OCI-LY1 (cell line): Measurements from ENCODE around the gene KIAA1586.
"Not testable (repeated sequence)": the region's sequence is repeated elsewhere in the genome, so short reads cannot be mapped to it uniquely, and the experiment has no call there.

ENCODE experiments used
- H2AFZ ChIP-seq: fragments of 200-600 bp; sonication (generic), shearing (Covaris generic); 2 replicates; pipeline ENCODE4 v1.6.0; 2014; ENCODE audit warnings: antibody characterized with exemption, mild to moderate bottlenecking, low read length
- H3F3A ChIP-seq: fragments of 200-600 bp; sonication (generic), shearing (Covaris generic); 2 replicates; pipeline ENCODE4 v1.6.0; 2014; ENCODE audit warnings: mild to moderate bottlenecking, antibody characterized with exemption, low read length, moderate library complexity; ENCODE audit not compliant: insufficient read depth
- H3K27ac ChIP-seq: fragments of 200-600 bp; sonication (generic); 2 replicates; pipeline ENCODE4 v1.5.1; 2014; ENCODE audit warnings: low read length, mixed run types, mild to moderate bottlenecking, low read depth; ENCODE audit not compliant: poor library complexity, severe bottlenecking
- H3K27me3 ChIP-seq: fragments of 200-600 bp; sonication (generic); 2 replicates; pipeline ENCODE4 v1.6.0; 2014; ENCODE audit warnings: antibody characterized with exemption, mild to moderate bottlenecking, low read length, moderate library complexity; ENCODE audit not compliant: insufficient read depth
- H3K36me3 ChIP-seq: fragments of 200-600 bp; sonication (generic); 2 replicates; pipeline ENCODE4 v1.6.1; 2014; ENCODE audit warnings: mild to moderate bottlenecking, antibody characterized with exemption, low read length, moderate library complexity, mixed read lengths; ENCODE audit not compliant: insufficient read depth
- H3K4me1 ChIP-seq: fragments of 200-600 bp; sonication (generic); 2 replicates; pipeline ENCODE4 v1.5.1; 2014; ENCODE audit warnings: mild to moderate bottlenecking, low read length, moderate library complexity; ENCODE audit not compliant: insufficient read depth, severe bottlenecking
- H3K4me2 ChIP-seq: fragments of 200-600 bp; sonication (generic), shearing (Covaris generic); 2 replicates; pipeline ENCODE4 v1.6.1; 2014; ENCODE audit warnings: low read length
- H3K4me3 ChIP-seq: fragments of 200-600 bp; sonication (generic); 2 replicates; pipeline ENCODE4 v1.5.1; 2014; ENCODE audit warnings: low read length, low read depth, mild to moderate bottlenecking, mixed read lengths; ENCODE audit not compliant: poor library complexity, severe bottlenecking
- H3K79me2 ChIP-seq: fragments of 200-600 bp; shearing (Covaris generic); 2 replicates; pipeline ENCODE4 v1.6.1; 2016; ENCODE audit warnings: mixed run types, low read length, mixed read lengths; ENCODE audit not compliant: insufficient read depth
- H3K9ac ChIP-seq: fragments of 200-600 bp; sonication (generic), shearing (Covaris generic); 2 replicates; pipeline ENCODE4 v1.6.1; 2014; ENCODE audit warnings: mild to moderate bottlenecking, low read length, mixed read lengths
- H3K9me2 ChIP-seq: fragments of 200-600 bp; sonication (generic), shearing (Covaris generic); 2 replicates; pipeline ENCODE4 v1.6.1; 2014; ENCODE audit warnings: low read depth, mild to moderate bottlenecking, low read length, mixed read lengths
- H3K9me3 ChIP-seq: fragments of 200-600 bp; shearing (Covaris generic); 2 replicates; pipeline ENCODE4 v1.6.1; 2014; ENCODE audit warnings: low read length, mixed read lengths
- H4K20me1 ChIP-seq: fragments of 200-600 bp; sonication (generic), shearing (Covaris generic); 2 replicates; pipeline ENCODE4 v1.6.0; 2016; ENCODE audit warnings: mild to moderate bottlenecking, low read length; ENCODE audit not compliant: insufficient read depth
- CTCF ChIP-seq: fragments of 200-600 bp; sonication (generic), shearing (Covaris generic); IDR thresholded peaks from 2 replicates; pipeline ENCODE4 v1.5.1; 2017; ENCODE audit warnings: mild to moderate bottlenecking, antibody characterized with exemption, low read length, moderate library complexity, mixed read lengths
- EZH2 ChIP-seq: fragments of 200-600 bp; sonication (generic), shearing (Covaris generic); IDR thresholded peaks from 2 replicates; pipeline ENCODE4 v1.8.0; 2017; ENCODE audit warnings: borderline replicate concordance, mixed run types, mild to moderate bottlenecking, antibody characterized with exemption, low read length, moderate library complexity, mixed read lengths

The KIAA1586 gene

GRCh38 chr6:57087916-57088315 lies 41.4 kb downstream of the KIAA1586 start:
- Histone ChIP-seq H4K20me1 (peaks cover 3% of the 10 kb centered on the region; the same call in 1 of the 2 replicates), H2AFZ (no peak overlapping the region), H3K27me3 (no peaks in the 10 kb centered on the region), H3K4me3 (no peak overlapping the region), H3K36me3 (peaks cover 12% of the 10 kb centered on the region), H3K9me2 (no peaks in the 10 kb centered on the region), H3K9me3 (no peaks in the 10 kb centered on the region), H3K4me1 (peaks cover 25% of the 10 kb centered on the region), H3K4me2 (no peak overlapping the region), H3K27ac (no peak overlapping the region), H3F3A (no peaks in the 10 kb centered on the region), H3K9ac (no peak overlapping the region), H3K79me2 (peaks cover 17% of the 10 kb centered on the region)
- TF ChIP-seq EZH2 (no peak), CTCF (no peak)

DNA sequence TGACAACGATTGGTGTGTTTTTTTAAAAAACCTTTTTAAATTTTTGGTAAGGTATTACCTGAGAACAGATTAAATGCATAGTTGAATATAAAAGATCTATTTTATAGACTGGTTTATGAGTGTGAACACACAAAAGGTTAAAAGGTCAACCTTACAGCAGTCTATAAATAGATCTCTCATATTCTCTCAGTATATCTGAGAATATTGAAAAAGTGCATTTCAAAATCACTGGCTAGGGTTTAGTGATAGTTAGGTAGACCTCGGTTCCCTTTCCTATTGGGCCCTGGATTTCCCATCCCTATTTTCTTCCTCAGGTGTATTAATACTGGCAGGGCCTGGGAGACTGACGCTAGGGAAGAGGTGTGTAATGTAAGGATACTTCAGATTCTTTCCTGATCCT lies 42.8 kb downstream of the KIAA1586 start:
- H3K4me3 ChIP-seq: peak overlapping the region; percentile 69
- peaks cover 23% of the 10 kb centered on the region for H3K36me3 ChIP-seq
- no peaks in the 10 kb centered on the region for H3K27me3 ChIP-seq
- H2AFZ ChIP-seq: peak overlapping the region; percentile 99
- H3K9ac ChIP-seq: peak overlapping the region; percentile 68
- no peak for TF ChIP-seq CTCF
- TF ChIP-seq EZH2: no peak
- no peaks in the 10 kb centered on the region for H3K9me2 ChIP-seq
- peaks cover 3% of the 10 kb centered on the region; the same call in 1 of the 2 replicates for H4K20me1 ChIP-seq
- H3K27ac ChIP-seq: peak overlapping the region; percentile 29
- peaks cover 36% of the 10 kb centered on the region for H3K4me1 ChIP-seq
- no peaks in the 10 kb centered on the region for H3F3A ChIP-seq
- no peaks in the 10 kb centered on the region for H3K9me3 ChIP-seq
- peaks cover 30% of the 10 kb centered on the region for H3K79me2 ChIP-seq
- peak overlapping the region; percentile 68 for H3K4me2 ChIP-seq

DNA sequence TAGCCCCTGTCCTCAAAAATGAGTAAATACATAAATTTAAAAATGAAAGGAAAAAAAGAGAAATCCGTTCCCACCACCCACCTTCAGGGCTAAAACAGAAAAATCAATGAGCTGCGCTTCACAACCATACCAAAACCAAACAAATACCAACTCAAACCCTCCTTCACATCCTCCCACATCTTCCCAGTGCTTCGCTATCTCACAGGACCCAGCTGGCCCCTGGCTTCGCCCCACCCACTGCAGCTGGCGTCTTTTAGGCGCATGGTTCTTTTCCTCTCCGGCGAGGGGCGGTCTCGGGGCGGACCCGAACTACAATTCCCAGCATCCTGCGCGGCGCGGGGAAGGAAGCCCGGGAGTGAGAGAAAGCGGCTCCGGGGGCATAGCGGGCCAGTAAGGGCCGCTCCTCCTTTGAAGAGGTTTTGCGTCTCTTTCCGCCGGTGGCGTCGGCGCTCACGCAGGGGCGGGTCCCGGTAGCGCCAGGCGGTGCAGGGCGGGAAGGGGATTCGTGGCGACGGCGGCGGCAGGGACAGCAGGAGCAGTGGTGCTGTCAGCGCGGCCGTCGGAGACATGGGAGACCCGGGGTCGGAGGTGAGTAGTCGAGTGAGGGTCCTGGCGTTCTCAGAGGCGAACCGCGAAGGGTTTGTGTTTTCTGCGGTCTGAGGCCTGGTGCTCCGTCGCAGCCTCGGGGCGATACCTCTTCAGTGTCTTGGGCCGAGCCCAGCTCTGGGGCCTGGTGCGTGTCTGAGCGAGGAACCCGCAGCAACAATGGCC lies 43.4 kb downstream of the KIAA1586 start, which contains the start of gene ZNF451:
Gene ZNF451, plus strand, starts transcription at position 502 of the 771 bp plus-strand sequence. Its CDS starts 66 bp downstream, at position 568.
- Histone ChIP-seq H2AFZ (peak within 1 kb of the TSS; percentile 99), H3K79me2 (peaks cover 36% of the 10 kb centered on the region), H3K9me3 (no peaks in the 10 kb centered on the region), H3K9me2 (no peaks in the 10 kb centered on the region), H3K36me3 (peaks cover 26% of the 10 kb centered on the region), H3K27ac (peak within 1 kb of the TSS; percentile 41), H3K9ac (peak within 1 kb of the TSS; percentile 74), H4K20me1 (peaks cover 3% of the 10 kb centered on the region; the same call in 1 of the 2 replicates), H3K4me3 (peak within 1 kb of the TSS; percentile 69), H3K4me2 (peak within 1 kb of the TSS; percentile 68), H3K27me3 (no peaks in the 10 kb centered on the region), H3K4me1 (peaks cover 36% of the 10 kb centered on the region), H3F3A (no peaks in the 10 kb centered on the region)
- no peak for TF ChIP-seq CTCF
- no peak for TF ChIP-seq EZH2

DNA sequence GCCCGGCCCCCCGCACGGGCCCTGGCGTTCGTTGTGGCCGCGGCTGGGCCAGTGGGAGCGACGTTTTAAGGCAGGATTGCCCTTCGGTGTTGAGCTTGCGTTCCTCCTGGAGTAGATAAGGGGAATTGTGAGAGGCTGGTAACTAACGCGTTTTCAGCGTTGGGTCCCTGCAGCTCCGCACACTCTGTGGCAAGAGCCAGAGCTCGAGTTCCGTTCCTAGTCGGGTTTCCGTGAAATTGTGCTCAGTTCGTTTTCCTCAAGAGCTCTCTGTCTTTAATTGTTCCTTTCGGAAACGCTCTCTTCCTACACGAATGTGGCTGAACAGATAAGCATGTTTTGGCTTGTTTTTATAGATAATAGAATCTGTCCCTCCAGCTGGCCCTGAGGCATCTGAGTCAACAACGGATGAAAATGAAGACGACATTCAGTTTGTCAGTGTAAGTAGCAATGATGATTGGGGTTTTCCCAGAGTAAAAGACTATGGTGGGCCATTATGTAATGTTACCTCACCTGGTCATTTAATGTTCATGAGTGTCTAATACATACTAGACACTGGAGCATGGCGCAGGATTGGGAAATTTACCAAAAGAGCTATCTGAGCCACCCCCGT lies 44.1 kb downstream of the KIAA1586 start:
- not testable (repeated sequence) for H2AFZ ChIP-seq, H3K4me2 ChIP-seq, H3F3A ChIP-seq, H3K27me3 ChIP-seq, H3K9me2 ChIP-seq, H4K20me1 ChIP-seq, H3K9me3 ChIP-seq
- Histone ChIP-seq H3K79me2 (peaks cover 43% of the 10 kb centered on the region), H3K9ac (peak overlapping the region; percentile 74; the same call in 1 of the 2 replicates), H3K27ac (peak overlapping the region; percentile 41), H3K4me3 (peak overlapping the region; percentile 69), H3K4me1 (peaks cover 36% of the 10 kb centered on the region), H3K36me3 (peaks cover 30% of the 10 kb centered on the region)

- Histone ChIP-seq H3K4me3 (peak overlapping the region; percentile 46), H3K36me3 (peaks cover 33% of the 10 kb centered on the region), H3K4me1 (peaks cover 36% of the 10 kb centered on the region), H3K79me2 (peaks cover 47% of the 10 kb centered on the region), H3K4me2 (peak overlapping the region; percentile 34), H3K9ac (peak overlapping the region; percentile 40; the same call in 1 of the 2 replicates)
- H3K9me2 ChIP-seq, H4K20me1 ChIP-seq, H3F3A ChIP-seq, H2AFZ ChIP-seq, H3K9me3 ChIP-seq, H3K27me3 ChIP-seq, H3K27ac ChIP-seq: not testable (repeated sequence)
These were observed 44.9 kb downstream of the KIAA1586 start for GRCh38 chr6:57091375-57091774.
